LoVo (cell line): Measurements from ENCODE around the gene PAPPA2.

Experiments
- DNase-seq: peaks from one replicate; pipeline ENCODE4 v3.0.0-alpha.2; 2016; ENCODE audit warnings: low spot score

The PAPPA2 gene

DNA sequence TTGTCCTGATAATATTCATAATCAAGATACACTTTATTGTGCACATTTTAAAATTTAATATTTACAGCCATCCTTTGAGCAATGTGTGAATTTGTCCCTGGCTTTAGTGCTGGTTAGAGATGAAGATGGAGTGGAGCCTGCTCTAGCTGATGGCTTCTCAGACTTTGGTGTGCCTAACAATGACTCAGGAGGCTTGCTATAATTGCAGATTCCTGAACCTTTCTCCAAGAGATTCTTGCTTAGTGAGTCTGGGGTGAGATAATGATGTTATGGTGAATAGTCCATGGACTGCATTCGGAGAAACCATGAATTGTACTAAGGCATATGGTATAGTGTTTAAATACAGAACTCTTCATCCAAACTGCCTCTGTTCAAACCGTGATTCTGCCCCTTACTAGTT is 307.1 kb downstream of the PAPPA2 start:
- DNase-seq: no peak

DNA sequence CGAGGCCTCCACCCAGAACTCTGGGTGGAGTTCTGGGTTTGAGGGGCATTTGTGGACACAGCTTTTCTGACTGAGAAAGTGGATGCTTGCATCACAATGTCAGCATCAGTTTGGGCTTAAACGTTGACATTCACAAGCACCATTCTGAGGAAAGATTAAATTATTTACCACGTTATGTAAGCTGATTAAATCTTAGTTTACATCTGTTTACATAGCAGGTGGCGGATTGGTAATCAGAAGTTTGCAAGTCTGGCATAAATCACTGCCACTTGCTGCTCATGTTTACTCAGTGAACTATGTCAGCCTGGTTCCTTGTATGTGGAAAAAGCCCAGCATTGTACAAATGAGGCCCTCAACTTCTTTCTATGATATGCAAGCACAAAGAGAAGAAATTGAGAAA is 310.1 kb downstream of the PAPPA2 start:
- no peak for DNase-seq

GRCh38 chr1:176774224-176774623 is 311.2 kb downstream of the PAPPA2 start:
- no peak for DNase-seq

DNA sequence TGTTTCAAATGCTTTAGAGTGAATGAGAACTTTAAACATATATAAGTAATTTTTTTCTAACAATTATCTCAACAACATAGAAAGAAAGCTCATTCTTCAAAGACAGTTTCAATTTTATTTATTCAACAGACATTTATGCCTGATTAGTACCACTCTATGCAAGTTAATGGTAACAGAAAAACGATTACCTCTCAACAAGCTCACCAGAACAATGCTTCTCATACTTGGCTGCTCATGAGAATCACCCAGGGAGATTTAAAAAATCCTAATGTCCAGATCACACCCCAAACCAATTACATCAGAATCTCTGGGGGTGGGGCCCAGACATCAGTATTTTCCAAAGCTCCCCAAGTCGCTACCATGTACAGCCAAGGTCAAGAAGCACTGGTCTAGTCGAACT is 312.4 kb downstream of the PAPPA2 start:
- DNase-seq: no peak

- DNase-seq: no peak
These were observed 313.0 kb downstream of the PAPPA2 start for GRCh38 chr1:176775996-176776395.

DNA sequence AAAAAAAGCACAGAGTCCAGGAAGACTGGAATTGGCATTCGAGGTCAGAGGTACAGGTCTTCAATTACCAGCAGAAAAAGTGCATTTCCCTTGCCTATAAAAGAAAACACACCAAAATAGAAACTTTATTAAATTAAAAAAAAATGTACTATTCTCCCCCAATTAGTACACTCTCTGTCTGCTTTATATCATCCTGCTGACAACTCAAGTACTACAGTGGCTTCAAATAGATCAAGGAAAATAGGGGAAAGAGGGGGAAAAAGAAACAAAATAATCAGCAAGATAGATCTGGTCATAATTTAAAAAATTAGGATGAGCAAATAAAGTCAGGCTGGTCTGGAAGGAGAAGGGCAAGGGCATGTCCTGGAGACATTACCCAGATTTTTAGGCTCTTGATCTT is 315.1 kb downstream of the PAPPA2 start:
- DNase-seq: no peak

- DNase-seq: no peak
These were observed 317.0 kb downstream of the PAPPA2 start for GRCh38 chr1:176779992-176780328.

DNA sequence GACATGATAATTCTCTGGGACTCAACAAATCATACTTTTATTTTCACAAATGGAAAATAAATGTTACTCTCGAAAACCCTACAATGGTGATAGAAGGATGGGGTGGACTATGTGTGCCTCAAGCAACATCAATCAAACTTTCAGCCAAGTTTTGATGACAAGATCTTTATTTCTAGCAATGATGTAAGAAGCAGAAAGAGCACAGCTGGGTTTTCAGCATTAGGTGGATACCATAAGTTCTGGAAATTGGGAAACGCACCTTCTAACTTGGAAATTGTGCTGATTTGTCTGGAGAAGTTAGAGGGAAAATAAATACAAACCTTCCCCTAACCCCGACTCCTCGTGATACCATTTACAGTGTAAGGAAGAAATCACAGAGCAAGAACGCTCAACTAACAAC is 320.3 kb downstream of the PAPPA2 start:
- no peak for DNase-seq

DNA sequence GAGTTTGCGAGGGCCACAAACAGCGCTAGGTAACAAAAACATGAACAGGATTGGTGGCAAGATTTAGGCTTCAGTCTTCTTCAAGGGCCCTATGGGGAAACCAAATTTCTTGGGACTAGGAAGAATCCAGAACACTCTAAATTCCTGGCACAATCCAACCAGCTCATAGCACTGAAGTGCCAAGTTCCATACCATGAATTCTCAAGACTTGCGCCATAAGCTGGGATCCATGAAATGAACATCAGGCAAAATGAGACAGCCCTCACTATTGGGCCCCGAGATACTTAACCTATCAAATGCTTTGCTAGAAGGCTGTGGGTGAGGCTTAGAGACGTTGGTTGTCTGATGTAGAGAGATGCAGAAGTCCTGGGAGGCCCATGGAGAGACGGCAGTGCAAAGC is 322.1 kb downstream of the PAPPA2 start:
- DNase-seq: no peak

DNA sequence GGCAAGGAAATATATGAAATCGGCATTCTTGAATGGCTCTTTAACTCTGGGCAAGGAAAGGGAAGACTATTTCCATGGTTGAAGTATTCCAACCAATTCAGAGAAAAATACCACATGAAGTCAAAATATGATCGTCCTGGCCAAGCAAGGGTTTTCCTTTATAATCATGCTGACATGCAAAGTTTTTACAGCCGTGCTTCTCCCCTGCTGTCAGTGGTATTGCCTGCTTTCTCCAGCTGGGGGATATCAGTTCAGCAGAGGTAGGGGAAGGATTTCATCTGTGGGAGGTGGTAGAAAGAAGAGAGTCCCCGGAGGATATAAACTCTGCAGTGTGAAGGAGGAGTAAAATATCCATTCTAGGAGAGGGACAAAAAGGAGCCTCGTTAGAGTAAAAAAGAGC is 322.8 kb downstream of the PAPPA2 start:
- DNase-seq: no peak

GRCh38 chr1:176786274-176786673 is 323.3 kb downstream of the PAPPA2 start:
- no peak for DNase-seq

DNA sequence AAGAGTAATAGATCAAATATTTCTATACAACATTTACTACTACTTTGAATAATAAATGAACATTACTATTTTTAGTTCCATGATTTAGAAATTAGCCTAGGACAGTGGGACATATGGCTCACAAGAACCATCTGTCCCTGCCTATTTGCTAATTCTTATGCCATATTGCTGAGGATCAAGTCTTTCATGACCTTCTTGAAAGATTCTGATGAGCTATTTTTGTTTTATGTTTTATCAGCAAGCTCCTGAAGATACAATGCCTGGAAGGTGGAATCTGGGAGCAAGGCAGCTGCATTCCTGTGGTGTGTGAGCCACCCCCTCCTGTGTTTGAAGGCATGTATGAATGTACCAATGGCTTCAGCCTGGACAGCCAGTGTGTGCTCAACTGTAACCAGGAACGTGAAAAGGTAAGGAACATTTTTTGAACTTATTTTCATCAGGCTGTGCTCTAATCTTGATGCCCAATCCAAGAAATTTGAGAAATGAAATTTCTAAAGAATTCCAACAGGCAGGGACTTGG is 326.7 kb downstream of the PAPPA2 start:
- DNase-seq: no peak

GRCh38 chr1:176790786-176791185 is 327.8 kb downstream of the PAPPA2 start:
- DNase-seq: no peak

DNA sequence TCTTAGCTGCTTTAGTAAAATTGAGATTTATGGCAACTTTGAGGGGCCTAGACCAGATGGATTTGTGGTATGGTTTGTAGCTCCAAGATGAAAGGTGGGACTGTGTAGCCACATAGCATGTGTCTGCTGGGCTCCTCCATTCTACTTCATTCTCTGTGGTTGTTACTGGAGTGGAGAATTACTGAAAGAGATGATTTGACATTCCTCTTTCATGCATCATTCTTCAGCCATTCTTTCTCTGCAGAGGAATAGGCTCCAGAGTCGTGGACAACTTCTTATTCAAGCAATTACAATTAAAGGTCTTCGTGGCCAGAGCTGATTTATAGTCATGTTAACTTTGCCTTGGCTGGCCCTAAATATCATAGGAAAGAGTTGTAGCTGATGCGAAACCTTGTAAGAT is 328.9 kb downstream of the PAPPA2 start:
- no peak for DNase-seq

DNA sequence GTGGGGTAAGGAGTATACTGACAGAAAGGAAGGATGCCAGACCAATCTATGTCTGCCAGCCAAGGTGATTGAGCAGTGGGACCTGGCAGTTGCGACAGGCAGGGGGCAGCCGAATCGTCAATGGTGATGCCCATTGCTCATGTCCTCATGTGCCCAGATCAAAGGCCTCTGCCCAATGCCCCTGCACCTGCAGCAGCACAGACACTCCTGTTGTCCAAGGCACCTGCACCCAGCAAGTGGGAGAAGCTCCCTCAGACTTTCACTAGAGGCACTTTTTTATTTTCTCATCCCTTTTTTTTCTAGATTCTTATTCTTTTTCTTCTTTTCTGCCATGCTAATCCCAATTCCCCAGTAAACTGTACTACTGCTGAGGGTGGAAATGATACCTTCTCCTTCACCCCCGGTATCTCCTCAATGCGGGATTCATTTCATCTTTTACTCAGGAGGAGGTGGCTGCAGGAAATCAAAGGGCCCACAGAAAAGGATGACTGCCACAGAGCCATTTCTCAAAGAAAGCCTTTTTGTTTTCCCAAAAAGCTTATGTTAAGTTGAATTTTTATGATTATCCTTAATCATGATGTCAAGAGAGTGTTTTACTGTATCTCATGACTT is 332.0 kb downstream of the PAPPA2 start:
- DNase-seq: no peak

DNA sequence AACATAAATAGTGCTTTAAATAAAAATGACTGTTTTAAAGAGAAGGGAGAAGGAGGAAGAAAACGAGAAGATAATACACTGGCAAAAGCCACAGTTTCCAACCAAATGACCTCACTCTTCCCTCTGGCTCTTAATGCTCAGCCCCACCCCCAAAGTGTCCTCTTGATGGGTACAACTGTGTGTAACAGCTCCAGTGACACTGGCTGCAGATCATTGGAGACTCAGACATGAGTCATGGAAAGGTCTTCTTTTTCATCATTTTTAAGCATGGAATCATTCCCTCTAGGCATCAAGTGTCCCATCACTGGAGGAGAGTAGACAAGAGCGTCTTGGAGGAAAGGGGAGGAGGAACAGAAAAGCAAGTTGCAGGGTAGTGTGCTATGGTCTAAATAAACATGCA is 333.0 kb downstream of the PAPPA2 start:
- no peak for DNase-seq

DNA sequence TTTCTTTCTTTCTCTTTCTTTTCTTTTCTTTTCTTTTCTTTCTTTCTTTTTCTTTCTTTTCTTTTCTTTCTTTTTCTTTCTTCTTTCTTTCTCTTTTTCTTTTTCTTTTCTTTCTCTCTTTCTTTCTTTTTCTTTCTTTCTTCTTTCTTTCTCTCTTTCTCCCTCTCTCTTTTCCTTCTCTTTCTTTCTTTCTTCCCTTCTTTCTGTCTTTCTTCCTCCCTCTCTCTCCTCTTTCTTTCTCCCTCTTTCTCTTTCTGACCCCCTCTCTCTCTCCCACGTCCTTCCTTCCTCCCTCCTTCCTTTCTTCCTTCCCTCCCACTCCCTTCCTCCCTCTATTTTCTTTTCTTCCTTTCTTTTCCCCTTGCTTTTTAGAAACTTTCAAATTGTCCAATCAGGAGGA is 333.6 kb downstream of the PAPPA2 start:
- no peak for DNase-seq

DNA sequence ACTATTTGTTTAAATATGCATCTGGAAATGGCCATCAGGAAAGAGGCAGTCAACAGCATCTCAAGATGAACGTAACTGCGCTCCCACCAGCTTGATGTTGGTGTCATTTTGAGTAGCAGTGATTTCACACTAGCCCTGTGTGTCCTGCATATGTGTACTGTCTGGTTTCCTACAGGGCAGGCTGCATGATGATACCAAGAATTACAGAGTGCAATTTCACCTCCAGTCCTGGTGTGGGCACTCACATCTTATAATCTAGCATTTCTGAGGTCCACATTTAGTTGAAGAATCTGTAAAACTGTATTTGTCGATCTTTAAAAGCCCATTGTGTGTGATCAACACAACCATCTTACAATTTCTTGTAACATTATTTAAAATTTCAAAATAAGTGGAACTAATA is 336.4 kb downstream of the PAPPA2 start:
- no peak for DNase-seq

DNA sequence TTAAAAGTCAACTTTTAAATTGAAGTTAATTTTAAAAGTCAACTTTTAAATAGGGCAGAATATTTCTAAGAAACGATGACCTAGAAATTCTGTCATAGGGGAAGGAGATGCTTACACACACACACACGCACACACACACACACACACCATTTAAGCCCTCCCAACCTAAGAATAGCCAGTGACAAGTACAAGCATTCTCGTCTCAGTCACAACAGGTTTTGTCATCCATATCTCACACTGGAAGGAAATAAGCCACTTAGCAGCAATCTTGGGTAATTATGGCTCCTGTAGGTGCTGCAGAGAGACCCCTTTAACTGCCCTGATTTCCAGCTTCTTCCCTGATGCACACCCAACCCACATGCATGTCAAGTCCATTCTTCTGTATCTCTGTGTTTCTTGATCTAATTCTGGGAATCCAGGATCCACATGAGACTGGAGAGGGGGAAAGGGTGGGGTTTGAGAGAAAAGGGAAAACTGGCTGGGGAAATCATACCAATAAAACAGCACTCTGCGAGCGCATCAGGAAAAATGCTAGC is 338.1 kb downstream of the PAPPA2 start:
- DNase-seq: no peak

DNA sequence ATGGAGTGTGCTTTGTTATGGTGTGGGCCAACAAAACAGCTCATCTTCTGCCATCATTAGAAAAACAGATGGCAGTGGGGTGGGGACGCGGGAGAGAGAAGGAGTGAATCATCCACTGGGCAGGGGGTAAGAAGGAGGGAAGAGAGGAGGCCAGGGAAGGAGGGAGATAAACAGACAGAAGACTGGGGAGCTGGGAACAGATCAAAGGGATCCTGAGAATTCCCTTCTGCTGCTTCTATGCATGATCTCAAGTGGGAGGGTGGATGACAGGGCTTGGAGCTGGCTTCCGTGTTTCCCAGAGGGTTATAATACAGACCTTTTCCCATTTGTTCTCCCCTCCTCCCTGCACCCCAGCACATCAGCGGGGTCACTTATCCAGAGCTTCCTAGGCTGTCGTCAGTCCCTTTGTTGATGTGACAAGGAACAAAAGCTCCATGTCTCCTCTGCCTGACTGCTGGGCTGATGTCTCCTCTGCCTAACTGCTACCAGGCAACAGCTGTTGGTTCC is 338.6 kb downstream of the PAPPA2 start:
- no peak for DNase-seq

DNA sequence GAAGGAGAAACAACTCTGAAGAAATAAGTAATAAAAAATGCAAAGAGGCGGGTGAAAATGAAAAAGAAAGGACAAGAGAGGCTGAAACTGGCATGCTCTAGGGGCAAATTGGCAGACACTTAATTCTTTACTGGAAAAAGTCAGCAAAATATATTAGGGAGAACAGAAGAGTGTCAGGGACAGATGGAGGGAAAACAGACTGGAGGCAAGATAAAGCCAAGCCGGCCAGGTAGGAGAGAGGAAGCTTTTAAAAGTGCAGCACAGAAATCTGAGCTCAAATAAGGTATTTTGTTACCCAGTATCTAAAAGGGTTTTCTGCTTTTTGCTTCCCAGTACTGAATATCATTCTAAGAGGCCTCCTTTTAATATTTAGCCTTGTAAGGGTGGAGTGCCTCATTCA is 339.3 kb downstream of the PAPPA2 start:
- no peak for DNase-seq

- DNase-seq: no peak
These were observed 340.1 kb downstream of the PAPPA2 start for GRCh38 chr1:176803042-176803441.

- DNase-seq: no peak
These were observed 340.6 kb downstream of the PAPPA2 start for GRCh38 chr1:176803596-176803995.

DNA sequence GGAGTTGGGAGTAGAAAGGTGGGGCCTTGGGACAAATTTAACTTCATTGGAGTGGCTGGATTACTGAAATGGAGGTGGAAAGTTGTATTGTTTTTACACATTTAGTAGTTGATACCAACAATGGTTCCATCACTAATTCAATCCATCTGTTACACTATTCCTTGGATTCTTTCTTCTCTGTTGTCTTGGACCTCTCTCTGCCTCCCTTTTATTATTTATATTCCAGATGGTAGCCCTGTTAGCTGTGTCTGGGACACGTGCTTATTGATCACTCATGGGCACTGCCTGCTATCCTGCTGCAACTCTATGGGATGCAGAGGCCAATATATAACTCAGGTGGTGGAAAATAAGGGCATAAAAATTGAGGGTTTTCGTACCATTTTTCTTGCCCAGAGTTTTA is 346.3 kb downstream of the PAPPA2 start:
- DNase-seq: no peak
